Germinal center (tissue), 1 donor: ENCODE measurements around the gene WFIKKN2.
"Not testable (repeated sequence)": the region's sequence is repeated elsewhere in the genome, so short reads cannot be mapped to it uniquely, and the experiment has no call there.

Experiments used
- DNase-seq: peaks from one replicate; pipeline ENCODE4 v3.0.0; 2012; ENCODE audit warnings: mixed read lengths, low spot score

The WFIKKN2 gene, protein sequence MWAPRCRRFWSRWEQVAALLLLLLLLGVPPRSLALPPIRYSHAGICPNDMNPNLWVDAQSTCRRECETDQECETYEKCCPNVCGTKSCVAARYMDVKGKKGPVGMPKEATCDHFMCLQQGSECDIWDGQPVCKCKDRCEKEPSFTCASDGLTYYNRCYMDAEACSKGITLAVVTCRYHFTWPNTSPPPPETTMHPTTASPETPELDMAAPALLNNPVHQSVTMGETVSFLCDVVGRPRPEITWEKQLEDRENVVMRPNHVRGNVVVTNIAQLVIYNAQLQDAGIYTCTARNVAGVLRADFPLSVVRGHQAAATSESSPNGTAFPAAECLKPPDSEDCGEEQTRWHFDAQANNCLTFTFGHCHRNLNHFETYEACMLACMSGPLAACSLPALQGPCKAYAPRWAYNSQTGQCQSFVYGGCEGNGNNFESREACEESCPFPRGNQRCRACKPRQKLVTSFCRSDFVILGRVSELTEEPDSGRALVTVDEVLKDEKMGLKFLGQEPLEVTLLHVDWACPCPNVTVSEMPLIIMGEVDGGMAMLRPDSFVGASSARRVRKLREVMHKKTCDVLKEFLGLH

DNA sequence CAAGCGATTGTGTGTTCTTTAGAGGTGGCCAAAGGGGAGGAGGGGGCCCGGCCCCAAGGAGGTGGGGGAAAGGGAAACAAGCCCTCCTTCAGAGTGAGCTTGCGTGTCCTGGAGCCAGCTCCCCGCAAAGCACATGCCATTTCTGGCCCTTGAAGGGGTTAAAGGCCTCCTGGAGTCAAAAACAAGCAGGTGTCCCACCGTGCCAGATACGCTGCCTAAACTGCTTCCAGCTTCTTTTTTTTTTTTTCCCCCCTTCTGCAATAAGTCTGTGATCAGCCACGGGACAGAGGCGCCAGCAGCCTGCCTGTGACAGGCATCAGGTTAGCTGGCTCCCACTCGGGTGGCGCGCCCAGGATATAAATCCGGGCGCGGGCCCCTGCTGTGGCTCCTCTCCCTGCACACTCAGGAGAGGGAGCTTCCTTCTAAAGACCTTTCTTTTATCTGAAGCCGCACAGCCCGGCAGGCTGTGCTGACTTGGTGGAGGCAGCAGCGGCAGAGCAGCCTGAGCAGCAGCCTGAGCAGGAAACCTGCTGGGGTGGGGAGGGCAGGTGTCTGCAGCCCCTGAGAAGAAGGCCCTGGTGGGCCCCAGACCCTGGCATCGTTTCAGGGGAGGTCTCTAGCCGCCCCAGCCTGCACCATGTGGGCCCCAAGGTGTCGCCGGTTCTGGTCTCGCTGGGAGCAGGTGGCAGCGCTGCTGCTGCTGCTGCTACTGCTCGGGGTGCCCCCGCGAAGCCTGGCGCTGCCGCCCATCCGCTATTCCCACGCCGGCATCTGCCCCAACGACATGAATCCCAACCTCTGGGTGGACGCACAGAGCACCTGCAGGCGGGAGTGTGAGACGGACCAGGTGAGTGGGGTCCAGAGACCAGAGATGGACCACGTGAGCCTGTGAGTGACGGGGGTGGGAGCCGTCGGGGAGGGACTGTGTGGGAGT is at the start of gene WFIKKN2:
WFIKKN2 (plus strand) TSS at position 286 of the 934 bp plus-strand sequence; CDS start at position 638, 352 bp downstream.
- DNase-seq: no peak

DNA sequence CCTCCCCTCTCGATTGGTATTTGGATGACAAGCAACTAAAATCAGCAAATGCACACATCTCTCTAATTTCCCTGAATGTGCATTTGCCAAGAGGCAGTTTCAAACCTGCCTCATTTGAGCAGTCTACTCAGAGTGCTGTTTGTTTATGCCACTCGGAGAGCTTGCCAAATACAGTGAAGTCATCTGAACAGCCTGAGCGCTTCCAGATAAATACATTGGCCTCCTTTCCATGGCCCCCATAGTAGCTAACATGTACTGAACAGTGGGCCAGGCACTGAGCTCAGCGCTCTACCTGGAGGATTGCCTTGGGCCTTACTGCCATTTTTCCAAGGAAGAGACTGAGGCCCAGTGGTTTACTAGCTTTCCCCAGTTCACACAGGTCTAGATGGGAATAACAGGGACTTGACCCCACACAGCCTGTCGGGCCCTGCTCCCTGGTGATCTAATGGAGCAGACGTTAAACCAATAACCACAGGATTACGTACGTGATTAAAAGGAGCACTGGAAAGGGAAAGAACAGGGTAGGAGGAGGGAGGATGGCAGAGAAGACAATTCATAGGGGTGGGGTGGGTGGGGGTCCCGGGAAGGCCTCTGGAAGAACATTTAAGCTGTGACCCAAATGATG is 49.3 kb upstream of the WFIKKN2 start:
- DNase-seq: no peak

DNA sequence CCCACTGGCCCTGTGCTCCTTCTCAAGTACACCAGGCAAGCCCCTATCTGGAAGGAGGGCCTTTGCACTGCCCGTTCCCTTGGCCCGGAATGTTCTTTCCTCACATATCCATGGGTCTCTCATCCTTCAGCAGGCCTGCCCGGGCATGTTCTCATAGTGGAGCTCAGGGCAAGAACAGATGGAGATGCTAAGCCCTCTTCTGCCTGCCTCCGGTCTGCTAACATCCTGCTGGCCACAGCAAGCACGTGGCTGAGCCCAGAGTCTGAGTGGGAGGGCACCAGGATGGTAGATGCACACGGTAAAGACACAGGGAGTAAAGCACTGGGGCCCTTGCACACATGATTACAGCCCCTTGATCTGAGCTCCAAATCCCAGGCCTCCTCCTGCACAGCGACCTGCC is 48.3 kb upstream of the WFIKKN2 start:
- DNase-seq: no peak

DNA sequence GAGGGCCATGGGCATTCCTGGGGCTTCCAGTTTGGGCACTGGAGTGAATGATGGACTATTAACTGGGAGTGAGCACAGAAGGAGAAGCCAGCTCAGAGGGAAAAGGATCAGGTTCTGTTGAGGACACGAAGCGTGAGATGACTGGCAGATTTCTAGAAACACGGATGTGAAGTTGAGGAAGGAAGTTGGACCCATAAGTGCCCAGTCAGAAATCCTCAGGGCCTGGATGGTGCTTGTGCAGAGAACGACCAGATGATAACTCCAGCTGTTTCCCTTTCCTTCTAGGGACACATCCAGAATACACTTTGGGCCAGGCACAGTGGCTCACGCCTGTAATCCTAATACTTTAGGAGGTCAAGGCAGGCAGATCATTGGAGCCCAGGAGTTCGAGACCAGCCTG is 44.8 kb upstream of the WFIKKN2 start:
- DNase-seq: no peak

DNA sequence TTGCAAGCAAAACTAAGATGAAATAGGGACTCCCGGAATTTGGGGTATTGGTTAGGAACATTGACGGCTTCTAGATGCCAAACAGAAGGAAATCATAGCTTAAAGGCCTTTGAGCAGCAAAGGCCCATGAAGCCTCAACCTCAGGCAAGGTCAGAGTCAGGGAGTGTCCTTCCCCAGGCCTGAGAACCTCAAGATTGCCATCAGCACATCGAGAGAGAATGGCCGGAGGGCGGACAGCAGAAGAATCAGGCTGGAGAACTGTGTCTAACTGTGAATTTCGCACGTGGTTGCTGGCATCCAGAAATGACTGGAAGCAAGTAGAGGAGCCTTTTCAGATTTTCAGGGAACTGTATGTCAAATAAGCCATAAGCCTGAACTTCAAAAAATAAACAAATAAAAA is 43.3 kb upstream of the WFIKKN2 start:
- no peak for DNase-seq

DNA sequence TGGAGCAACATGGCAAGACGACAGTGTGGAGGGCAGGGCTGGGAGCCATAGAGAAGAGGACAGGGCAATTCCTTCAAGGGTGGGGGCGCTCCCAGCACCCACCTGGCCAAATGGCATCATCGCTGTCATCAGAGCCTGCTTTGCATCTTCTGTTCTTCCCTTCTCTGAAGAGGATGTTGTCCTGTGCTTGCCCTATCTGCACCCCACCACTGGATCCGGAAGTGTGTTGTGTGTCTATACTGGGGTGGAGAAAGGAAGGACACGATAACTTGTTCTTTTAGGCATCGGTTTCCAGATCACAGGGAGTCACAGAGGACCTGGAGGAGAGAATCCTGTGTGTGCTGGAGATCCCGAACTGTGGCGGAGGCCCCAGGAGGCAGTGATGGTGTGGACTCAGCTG is 42.4 kb upstream of the WFIKKN2 start:
- no peak for DNase-seq

DNA sequence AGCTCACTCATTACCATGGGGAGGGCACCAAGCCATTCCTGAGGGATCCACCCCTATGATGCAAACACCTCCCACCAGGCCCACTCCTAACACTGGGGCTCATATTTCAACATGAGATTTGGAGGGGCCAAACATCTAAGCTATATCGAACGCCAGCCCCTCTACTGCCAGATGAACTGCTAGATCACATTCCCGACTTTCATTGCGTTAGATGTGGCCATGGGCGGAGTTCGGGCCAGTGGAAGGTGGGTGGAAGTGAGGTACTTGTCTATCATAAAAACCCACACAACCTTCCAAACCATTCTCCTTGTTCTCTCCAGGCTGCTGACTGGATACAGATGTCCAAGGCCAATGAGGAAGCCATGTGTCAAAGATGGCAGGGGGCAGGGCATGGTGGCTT is 41.0 kb upstream of the WFIKKN2 start:
- no peak for DNase-seq

DNA sequence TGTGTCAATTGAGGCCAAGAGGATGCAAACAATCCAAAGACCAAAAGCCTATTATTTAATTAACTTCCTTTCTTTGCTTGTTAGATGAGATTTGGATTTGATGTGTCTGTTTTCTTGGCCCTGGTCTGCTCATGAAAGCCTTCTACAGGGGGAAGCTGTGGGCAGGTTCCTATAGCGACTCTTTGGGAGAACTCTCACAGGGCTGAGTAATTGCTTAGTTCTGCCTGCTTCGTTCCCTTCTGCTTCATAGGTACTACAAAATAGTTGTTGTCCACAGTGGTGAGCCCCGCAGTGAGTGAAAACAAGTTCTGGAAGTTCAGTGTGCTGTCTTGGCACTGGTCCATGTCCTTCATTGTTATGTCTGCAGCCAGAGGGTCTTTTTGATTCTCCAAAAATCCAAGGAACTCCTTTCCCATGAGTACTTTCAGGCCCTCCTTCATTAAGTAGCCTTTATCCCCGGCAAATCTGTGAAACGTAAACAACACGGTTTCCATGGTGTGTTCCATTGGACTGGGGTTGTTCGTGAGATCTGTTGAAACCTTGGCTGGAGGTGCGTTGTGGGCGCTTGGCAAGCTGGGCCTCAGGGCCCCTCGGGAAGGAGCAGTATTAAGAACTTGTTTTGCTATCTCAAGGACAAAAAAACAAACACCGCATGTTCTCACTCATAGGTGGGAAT is 38.1 kb upstream of the WFIKKN2 start:
- no peak for DNase-seq

DNA sequence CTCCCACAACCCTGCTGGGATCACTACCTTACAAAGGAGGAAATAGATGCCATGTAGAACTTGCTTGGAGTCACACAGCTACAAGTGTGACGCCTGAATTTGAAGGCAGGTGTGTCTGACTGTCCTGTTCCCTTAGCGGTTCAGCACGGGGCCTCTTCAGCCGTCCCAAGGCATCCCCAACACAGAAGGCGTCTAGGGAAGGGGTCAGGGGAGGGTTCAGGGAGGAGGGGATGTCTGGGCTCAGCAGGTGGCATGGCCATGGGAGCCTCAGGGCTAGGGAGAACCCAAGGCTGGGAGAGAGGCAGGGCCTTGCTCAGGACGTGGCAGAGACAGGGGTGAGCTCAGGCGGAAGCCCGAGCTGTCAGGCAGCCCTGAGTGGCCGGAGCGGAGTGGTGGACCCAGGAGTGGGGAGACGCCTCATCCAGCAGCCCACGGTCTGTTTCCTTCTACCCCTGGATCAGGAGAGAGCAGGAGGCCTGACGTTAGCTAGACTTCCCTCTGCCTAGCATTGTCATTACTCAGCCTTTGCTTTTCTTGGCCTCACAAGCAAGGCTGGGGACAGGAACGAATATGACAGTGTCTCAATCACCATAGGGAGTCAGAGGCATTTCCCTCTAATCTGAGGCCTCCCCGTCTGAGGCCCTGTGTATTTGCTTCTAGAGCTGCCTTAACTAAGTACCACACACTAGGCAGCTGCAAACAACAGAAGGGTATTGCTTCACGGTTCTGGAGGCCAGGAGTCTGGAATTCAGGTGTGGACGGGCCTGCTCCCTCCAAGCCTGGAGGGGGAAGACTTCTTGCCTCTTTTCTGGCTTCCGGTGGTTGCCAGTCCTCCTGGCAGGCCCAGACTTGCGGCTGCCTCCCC is 36.7 kb upstream of the WFIKKN2 start:
- no peak for DNase-seq

DNA sequence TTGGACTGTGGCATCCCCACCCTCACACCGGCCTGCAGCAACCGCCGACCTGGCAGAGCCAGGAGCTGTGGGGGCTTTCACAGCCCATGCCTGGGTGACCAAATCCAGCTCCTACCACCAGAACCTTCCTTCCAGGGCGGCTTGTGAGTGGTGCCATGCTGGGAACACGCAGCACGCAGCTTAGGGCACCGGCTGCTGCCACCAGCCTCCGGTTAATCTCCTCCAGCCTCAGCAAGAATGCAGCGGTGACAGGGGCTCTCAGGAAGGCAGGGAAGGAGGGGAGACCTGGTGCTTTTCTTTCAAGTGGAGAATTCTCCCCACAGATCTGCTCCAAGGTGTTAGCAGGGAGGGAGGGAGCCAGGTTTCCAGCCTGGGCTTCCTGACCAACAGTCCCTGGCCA is 35.8 kb upstream of the WFIKKN2 start:
- no peak for DNase-seq

DNA sequence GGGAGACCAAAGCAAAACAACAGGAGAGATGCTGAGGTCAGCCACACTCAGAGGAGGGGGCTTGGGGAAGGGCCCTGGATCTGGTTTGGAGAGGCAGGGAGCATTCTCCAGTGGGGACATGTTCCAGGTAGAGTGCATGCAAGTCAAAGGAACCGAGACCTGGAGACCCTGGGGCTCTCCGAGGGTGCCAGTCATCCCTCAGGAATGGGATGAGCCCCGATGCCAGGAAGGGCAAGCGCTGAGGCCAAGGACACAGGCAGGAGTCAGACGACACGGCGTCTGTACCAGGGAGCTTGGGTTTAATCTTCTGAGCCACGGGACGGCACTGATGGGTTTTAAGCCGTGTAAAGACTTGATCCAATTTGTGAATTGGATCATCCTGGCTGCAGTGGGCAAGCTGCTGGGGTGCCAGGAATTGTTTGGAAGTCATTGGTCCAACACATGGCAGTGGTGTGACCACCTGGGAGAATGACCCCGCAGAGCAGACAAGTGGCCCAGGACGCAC is 35.1 kb upstream of the WFIKKN2 start:
- no peak for DNase-seq

DNA sequence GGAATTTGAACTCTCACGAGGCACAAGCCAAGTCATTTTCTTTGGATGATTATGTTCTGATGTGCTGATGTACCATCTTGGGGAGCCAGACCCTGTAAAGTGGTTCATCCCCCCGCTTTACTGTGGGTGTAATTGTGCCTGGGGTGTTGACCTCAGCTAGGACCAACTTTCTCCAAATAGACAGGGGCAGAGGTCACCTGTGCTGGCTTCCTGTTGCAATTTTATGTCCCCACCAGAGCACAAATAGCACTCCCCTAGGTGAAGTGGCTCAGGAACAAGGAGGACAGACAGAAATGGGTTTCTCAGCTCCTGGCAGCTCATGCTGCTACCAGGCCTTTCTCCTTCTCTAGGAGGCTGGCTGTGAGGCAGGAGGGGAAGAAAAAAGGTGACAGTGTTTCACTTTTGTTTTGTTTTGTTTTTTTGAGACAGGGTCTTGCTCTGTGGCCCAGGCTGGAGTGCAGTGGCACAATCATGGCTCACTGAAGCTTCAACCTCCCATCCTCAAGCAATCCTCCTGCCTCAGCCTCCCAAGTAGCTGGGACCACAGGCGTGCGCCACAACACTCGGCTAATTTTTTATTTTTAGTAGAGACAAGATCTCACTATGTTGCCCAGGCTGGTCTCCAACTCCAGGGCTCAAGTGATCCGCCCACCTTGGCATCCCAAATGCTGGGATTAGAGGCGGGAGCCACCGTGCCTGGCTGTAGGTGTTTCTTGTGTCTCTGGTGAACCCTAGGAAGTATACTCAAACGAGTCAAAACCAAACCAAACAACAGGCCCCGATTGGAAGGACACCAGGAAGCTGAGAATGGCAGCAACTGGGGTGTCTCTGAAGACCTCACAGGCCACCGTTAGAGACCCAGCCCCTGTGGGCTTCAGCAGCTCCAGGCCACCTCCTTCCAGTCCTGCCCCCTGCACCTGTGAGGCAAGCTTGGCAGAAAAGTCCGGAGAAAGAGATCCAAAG is 32.5 kb upstream of the WFIKKN2 start:
- DNase-seq: no peak

DNA sequence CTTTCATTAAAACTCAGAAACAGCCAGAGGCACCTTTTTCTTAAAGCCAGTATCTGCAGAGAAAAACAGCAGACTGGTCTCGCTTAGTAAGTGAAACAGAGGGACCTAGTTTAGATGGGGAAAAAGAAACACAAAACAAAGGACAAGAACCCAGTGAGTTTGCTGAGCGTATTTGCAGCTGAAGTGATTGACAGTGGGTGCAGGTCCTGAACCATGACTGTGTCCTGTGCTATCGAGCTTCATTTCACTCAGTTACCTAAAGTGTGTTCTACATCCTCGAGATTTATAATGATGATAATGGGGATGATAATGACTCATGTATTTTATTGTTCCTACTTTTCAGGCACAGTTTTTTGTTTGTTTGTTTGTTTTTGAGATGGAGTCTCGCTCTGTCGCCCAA is 31.7 kb upstream of the WFIKKN2 start:
- no peak for DNase-seq

DNA sequence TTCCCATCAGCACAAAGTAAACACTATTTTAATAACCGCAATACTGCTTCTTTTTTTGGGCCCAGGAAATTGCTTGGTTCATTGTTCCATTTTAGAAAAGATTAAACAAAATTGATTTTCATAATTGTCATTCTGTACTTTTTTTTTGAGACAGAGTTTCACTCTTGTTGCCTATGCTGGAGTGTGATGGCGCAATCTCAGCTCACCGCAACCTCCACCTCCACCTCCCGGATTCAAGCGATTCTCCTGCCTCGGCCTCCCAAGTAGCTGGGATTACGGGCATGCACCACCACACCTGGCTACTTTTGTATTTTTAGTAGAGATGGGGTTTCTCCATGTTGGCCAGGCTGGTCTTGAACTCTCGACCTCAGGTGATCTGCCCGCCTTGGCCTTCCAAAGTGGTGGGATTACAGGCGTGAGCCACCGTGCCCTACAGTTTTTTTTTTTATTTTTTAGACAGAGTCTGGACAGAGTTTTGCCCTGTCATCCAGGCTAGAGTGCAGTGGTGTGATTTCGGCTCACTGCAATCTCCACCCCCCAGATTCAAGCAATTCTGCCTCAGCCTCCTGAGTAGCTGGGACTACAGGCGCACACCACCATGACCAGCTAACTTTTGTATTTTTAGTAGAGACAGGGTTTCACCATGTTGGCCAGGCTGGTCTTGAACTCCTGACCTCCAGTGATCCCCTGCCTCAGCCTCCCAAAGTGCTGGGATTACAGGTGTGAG is 30.5 kb upstream of the WFIKKN2 start:
- DNase-seq: not testable (repeated sequence)

DNA sequence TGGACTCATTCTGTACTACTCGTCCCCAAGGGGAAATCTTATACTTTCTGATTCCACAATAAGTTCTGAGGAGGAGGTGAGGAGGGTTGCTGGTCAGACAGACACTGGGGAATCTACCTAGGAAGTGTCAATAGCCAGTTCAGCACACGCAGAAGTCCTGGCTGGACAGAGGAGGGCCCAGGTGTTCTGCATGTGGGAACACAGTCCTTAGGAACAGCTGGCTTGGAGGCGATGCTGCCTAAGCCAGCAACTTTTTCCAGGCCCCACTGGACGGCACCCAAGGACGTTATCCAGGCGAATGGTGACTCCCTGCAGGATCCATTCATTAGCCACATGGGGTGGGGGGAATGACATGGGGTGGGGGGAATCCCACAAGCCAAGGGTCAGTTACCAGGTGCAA is 29.9 kb upstream of the WFIKKN2 start:
- no peak for DNase-seq

DNA sequence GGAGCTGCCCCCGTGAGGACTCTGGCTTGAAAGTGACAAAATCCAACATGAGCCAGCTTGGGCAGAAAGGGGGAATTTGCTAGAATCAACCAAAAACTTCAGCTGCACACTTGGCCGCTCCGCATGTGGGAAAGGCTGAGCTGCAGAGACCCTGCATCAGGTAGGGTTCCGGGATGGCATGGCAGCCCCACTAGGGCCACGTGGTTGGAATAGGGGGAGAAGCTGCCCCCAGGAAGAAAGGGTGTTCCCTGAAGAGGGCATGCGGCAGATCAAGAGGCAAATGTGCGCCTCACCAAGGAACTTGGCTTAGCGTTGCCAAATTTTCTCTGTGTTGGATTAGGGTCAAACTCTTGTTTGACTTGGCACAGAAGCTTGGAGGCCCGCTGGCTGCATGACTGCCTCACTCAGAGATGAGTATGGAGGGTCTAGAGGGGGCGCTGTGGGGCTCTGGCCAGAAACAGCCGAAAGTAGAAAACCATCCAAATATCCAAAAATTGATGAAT is 29.2 kb upstream of the WFIKKN2 start:
- DNase-seq: no peak

DNA sequence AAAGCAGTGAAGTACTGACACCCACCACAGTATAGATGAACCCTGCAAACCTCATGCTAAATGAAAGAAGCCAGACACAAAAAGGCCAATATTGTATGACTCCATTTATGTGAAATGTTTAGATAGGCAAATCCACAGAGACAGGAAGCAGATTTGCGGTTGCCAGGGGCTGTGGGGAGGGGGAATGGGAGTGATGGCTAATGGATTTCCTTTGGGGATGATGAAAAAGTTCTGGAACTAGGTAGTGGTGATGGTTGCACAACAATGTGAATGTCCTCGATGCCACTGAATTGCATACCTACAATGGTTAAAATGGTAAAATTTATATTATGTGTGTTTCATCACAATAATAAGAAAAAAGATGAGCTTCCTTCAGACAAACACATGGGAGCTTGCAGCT is 28.4 kb upstream of the WFIKKN2 start:
- no peak for DNase-seq

DNA sequence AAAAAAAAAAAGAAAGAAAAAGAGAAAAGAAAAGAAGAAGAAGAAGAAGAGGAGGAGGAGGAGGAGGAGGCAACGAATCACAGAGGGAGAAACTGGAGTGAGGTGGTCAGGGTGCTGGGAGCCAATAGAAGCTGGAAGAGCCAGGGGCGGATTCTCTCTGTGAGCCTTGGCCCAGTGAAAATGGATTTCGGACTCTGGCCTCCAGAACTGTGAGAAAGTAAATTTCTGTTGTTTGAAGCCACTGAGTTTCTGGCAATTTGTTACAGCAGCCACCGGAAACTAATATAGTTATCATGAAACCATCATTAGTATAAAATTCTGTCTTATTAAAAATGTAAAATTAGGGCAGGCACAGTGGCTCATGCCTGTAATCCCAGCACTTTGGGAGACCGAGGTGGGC is 27.7 kb upstream of the WFIKKN2 start:
- DNase-seq: no peak
